HG02840 (cell line): ENCODE measurements around the gene PLK2.

Source experiments
- ATAC-seq: cut with Tn5 transposase; IDR thresholded peaks from one replicate; pipeline ENCODE4 v1.9.1; 2021; ENCODE audit warnings: mild to moderate bottlenecking, moderate library complexity, moderate number of reproducible peaks; ENCODE audit not compliant: unreplicated experiment, low FRiP score

Gene PLK2

GRCh38 chr5:58481066-58481676 lies 21.3 kb upstream of the PLK2 start:
- no peak for ATAC-seq

- ATAC-seq: no peak
Measured at GRCh38 chr5:58477760-58478376, 18.0 kb upstream of the PLK2 start.

- no peak for ATAC-seq
Measured at GRCh38 chr5:58475404-58475803, 15.5 kb upstream of the PLK2 start.

GRCh38 chr5:58469896-58470295 lies 10.0 kb upstream of the PLK2 start:
- ATAC-seq: no peak

DNA sequence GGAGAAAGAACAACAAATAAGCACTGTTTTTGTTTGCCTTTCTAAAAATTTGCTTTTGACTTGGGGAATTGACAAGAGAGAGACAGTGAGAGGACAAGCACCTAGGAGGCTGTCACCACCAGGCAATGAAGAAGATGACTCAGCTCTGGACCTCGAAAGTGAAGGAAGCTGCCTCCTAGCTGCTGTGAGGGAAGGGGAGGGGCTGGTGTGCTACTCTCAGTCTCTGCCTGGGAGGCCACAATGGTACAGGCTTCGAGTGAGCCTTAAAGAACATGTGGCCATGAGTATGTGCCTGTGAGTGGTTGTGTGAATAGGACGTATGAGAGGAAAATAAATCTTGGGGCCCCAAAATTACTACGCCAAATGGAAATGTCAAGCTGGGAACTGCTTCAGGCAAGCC lies 7.1 kb upstream of the PLK2 start:
- ATAC-seq: peak; percentile 89

DNA sequence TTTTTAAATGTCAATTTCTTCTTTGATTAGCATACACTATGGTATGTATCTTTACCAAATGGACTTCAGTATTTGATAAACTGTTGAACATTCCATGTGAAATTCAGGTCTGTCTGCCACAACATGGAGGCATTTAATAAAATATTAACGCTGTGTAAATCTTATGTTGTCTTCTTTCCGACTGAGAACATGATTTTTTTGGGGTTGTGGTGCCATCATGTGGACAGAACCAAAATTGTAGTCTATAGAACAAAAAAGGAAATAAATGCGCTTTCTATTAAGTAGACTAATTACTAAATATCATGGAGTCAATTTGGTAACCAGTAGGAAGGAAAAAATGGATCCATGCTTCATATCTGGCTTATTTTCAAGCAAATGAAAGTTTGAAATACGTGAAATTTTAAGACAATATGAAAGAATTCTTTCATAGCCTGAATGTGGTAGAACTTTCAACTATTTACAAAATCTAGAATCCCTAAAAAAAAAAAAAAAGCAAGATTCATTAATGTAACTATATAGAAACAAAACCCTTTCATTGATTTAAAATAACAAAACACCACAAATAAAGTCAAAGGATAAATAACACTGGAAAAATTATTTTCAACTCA lies 2.8 kb upstream of the PLK2 start:
- ATAC-seq: no peak

DNA sequence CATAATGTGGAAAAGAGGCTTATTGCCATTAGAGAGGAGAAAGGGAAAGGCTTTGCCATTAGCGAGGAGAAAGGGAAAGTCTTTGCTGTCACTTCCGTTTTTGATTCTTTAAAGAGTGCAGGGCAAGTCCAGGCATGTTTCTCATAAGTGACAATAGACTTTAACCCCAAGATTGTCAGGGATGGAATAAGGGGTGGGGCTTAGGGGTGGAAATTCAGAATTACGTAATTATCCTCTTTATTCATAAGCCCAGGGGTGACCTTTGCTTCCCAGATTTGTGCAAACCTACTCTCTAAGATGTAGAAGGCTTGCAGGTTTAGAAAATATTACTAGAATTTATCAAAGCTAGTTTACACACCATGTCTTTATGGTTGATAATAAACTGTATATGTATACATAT lies 2.3 kb upstream of the PLK2 start:
- ATAC-seq: no peak

DNA sequence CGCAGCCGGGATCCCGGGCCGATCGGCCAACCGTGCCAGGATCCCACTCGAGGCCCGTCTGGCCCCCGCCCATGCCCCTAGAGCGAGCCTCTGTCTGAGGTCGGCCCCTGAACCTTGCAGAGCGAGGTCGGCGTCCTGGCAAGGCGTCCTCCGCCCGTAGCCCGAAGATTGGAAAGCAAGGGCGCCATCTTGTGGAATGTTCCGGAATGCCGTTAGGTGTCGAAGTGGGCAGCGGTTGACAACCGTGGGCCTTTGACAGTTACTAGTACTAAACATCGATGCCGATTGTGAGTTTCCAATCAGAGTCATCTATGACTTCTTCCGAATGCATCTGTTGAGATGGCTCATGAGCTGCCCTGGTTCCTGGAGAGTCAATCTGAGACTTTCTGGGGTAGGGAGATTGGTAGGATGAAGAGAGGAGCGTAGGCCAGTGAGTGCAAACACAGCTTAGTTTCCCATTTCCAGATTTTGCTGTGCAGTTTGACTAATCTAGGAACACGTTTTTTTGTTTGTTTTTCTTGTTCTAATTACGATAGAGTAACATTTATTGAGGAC lies 923 bp upstream of the PLK2 start:
- ATAC-seq: peak; percentile 75

DNA sequence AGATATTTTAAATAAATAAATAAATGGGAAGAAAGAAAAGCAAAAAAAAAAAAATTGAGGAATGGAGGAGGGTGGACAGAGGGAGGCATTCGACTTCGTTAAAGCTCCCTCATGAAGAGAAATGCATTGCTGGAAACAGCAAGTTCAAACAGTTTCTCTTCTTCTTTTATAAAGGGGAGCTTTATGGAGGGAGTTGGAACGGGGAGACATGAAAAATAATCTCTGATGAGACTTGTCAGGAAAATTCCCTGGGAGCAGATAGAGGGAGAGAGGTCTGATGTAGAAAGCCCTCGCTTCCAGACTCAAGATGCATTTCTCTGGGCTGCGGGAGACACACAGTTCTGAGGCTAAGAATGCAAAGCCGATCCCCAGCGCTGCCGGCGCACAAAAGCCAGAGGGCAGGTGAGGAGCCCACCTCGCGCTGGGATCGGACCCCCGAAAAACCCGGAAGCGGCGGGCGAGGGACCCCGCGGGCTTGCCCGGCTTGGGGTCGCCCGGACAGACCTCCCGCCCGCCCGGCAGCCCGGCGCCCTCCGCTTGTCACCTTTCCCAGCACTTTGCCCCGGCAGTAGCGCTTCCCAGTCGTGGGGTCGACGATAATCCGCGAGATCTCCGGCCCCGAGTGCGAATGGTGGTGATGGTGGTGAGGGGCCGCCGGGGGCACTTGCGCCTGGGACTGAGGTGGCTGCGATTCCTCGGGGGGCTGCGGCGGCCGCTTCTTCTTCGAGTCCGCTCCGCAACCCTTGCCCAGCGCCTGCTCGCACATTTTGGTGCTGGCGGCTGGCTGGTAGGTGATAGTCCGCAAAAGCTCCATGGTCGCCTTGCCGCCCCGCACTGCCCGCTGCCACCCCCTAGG lies 512 bp downstream of the PLK2 start:
- ATAC-seq: no peak

DNA sequence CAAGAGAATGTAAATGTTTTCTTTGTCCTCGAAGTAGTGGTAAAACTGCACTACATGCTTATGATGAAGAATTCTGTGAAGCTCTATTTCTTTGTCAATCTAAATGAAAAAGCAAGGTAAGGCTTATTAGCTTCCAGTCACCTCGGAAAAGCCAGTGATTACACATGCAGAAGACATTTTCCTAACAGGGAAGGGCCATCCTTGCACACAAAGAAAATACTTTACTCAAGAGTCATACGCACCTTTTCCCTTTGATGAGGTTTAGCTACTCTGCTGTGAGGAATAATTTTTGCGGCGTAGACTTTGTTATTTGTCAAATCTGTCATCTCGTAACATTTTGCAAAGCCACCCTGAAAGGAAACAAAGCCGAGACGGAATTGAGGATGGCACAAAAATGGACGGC lies 1.1 kb downstream of the PLK2 start:
- no peak for ATAC-seq

GRCh38 chr5:58458141-58458742 lies 1.6 kb downstream of the PLK2 start:
- ATAC-seq: no peak

DNA sequence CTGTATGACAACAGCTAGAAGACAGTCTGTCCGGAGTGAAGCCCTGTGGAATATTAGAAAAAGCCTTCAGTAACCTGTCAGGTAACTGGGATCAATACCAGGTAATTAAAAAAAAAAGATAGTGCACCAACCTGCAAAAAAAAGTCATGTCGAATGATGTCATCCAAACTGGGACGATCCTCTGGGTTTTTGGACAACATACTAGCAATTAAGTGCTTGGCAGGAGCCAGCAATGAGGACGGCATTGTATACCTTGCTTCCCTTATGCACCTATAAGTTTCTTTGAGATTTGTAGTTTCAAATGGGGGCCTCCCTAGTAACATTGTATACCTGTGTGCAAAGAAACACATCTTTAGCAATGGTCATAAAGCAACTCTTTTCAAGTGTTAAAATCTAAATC lies 2.8 kb downstream of the PLK2 start:
- no peak for ATAC-seq

- no peak for ATAC-seq
Measured at GRCh38 chr5:58456486-58456885, 3.4 kb downstream of the PLK2 start.

- ATAC-seq: no peak
Measured at GRCh38 chr5:58456026-58456425, 3.9 kb downstream of the PLK2 start.

DNA sequence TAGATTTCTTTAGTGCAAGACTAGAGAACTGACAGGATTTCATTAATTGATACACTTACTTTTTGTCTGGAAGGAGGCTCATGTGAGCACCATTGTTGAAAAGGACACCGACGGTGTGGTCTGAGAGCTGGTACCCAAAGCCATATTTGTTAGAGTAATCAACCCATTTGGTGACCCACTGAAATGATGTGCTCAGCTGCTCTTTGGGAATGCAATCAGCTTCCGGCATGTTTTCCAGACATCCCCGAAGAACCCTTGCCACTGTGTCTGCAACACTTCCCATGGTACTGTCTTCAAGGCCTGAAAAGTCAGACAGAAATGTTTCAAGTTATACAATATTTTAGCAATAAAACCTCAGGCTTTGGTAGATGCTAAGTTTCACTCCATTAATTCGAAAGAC lies 4.4 kb downstream of the PLK2 start:
- no peak for ATAC-seq

- ATAC-seq: no peak
Measured at GRCh38 chr5:58455066-58455465, 4.8 kb downstream of the PLK2 start.

GRCh38 chr5:58454025-58454424 lies 5.9 kb downstream of the PLK2 start:
- ATAC-seq: no peak

DNA sequence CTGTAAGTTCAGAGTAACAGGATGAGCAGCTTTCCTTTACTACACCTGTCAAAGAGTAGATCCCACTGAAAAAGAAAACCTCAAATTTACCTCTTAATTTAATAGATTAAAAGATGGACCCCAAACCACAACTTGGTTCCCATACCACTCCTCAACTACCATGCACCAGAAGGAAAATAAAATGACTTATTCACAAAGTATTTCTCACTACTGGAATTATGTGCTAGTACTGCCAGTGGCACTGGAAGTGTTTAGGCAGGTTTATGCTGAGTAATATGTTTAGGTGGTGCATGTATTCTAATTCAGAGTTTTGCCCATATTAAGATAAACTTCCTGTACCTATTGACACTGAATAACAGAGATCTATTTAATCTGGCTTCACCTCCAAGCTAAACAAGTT lies 6.6 kb downstream of the PLK2 start:
- no peak for ATAC-seq

DNA sequence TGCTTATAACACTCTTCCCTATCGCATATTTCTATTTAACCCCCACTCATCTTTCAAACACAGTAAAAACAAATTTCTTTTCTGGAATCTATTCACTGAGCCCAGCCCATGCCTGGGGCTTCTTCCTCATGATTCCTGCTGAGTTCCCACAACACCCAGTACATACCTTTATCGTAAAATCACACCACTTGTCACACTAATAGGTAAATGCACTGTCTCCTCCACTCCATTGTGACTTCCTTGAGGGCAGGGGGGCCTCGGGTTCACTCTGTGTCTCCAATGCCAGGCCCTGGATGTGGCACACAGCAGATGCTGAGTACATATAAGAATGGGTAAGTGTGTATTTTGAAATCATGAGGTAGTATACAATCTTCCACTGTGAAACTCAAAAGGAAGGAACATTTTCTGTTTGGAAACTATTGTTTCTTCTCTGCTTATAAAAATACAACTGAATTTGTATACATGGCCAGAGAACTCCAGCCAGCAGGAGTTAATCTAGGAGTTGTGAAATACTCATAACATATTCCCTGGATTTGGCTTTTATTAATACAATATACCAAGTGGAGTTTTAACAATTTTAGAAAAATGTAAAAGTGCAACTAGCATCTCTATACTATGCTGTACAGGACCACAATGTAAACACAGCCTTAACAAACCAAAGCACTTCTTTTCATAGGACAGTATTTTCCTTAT lies 7.2 kb downstream of the PLK2 start:
- no peak for ATAC-seq
